ENCODE results near the gene NUMBL.
"Not testable (repeated sequence)": the region's sequence is repeated elsewhere in the genome, so short reads cannot be mapped to it uniquely, and the experiment has no call there.

NUMBL gene

DNA sequence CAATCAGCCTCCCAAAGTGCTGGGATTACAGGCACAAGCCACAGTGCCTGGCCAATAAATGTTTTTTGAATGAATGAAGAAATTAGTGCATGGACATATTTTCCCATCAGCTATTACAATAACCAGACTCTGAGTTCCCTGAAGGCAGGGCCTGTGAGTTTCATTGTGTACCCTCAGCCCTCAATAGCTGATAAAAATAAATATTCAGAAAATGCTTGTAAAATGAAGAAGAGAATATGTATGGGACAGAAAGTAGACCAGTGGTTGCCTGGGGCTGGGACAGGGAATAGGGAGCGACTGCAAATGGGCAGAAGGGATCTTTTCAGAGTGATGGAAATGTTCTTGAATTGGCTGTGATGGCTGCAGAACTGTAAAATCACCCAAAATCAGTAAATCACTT, 28.8 kb downstream of the NUMBL start:
- peaks cover 5% of the 10 kb centered on the region for H3K4me1 ChIP-seq (ENCODE audit: insufficient read depth, low read length)
- no peaks in the 10 kb centered on the region for H3K36me3 ChIP-seq (ENCODE audit: insufficient read depth, low read length)
- H3K9me3 ChIP-seq (ENCODE audit: low read length) = no peaks in the 10 kb centered on the region
- no peak overlapping the region for H3K4me3 ChIP-seq (ENCODE audit: low read length)
- H3K27me3 ChIP-seq (ENCODE audit: insufficient read depth, low read length) = no peaks in the 10 kb centered on the region
- no peak overlapping the region for H2AFZ ChIP-seq (ENCODE audit: low read depth, low read length)

DNA sequence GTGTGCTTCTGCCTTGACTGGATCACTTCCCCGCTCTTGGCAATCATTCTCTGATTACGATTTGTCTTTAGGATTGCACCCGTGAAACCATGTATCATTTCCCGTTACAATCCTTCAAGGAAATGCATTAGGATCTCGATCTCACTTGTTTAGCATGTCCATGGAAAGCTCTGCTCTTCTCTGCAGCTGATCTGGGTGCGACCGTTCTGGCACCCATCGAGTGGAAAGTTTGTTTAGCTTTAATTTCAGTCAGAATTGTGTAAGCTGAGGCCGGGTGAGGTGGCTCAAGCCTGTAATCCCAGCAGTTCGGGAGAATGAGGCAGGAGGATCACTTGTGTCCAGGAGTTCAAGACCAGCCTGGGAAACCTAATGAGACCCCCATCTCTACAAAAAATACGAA, 30.9 kb downstream of the NUMBL start:
- Histone ChIP-seq H3K27me3 (ENCODE audit: insufficient read depth, low read length) (no peaks in the 10 kb centered on the region), H3K4me3 (ENCODE audit: low read length) (no peak overlapping the region), H2AFZ (ENCODE audit: low read depth, low read length) (no peak overlapping the region), H3K36me3 (ENCODE audit: insufficient read depth, low read length) (no peaks in the 10 kb centered on the region), H3K9me3 (ENCODE audit: low read length) (no peaks in the 10 kb centered on the region), H3K4me1 (ENCODE audit: insufficient read depth, low read length) (peaks cover 5% of the 10 kb centered on the region)

DNA sequence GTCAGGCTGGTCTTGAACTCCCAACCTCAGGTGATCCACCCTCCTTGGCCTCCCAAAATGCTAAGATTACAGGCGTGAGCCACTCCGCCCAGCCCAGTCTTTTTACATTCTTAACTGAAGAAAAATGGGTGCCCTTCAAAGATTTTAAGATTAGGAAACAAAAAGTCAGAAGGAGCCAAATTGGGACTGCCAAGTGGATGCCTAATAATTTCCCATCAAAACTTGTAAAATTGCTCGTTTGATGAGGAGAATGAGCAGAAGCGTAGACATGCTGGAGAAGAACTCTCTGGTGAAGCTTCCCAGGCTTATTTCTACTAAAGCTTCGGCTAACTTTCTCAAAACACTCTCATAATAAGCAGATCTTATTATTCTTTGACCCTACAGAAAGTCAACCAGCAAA, 31.3 kb downstream of the NUMBL start:
- no peaks in the 10 kb centered on the region for H3K27me3 ChIP-seq (ENCODE audit: insufficient read depth, low read length)
- H3K36me3 ChIP-seq (ENCODE audit: insufficient read depth, low read length) = no peaks in the 10 kb centered on the region
- H3K4me1 ChIP-seq (ENCODE audit: insufficient read depth, low read length) = peaks cover 5% of the 10 kb centered on the region
- no peak overlapping the region for H2AFZ ChIP-seq (ENCODE audit: low read depth, low read length)
- no peaks in the 10 kb centered on the region for H3K9me3 ChIP-seq (ENCODE audit: low read length)
- no peak overlapping the region for H3K4me3 ChIP-seq (ENCODE audit: low read length)

DNA sequence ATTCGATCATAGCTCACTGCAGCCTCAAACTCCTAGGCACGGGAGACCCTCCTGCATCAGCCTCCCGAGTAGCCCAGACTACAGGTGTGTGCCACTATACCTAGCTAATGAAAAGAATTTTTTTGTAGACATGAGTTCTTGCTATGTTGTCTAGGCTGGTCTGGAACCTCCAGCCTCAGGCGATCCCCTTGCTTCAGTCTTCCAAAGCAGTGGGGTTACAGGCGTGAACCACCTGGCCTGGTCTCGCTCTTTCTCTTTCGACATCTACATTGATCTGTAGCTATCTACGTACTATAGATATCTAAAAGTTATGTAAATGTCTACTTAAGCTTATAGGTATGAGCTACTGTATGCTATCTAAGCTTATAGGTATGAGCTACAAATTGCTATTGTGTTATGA, 32.4 kb downstream of the NUMBL start:
- Histone ChIP-seq H2AFZ (ENCODE audit: low read depth, low read length) (no peak overlapping the region), H3K27me3 (ENCODE audit: insufficient read depth, low read length) (no peaks in the 10 kb centered on the region), H3K9me3 (ENCODE audit: low read length) (no peaks in the 10 kb centered on the region), H3K4me1 (ENCODE audit: insufficient read depth, low read length) (no peaks in the 10 kb centered on the region), H3K4me3 (ENCODE audit: low read length) (no peak overlapping the region), H3K36me3 (ENCODE audit: insufficient read depth, low read length) (no peaks in the 10 kb centered on the region)

DNA sequence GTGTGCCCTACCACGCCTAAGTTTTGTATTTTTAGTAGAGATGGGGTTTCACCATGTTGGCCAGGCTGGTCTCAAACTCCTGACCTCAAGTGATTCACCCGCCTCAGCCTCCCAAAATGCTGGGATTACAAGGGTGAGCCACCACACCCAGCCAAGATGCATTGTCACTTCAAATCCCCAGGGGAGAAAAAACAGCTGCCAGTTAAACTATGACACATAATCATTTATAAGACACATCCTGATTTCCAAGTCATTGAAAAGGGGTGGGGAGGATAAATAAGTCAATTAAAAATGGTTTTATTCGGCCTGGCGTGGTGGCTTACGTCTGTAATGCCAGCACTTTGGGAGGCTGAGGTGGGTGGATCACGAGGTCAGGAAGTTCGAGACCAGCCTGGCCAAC, 34.8 kb downstream of the NUMBL start:
- not testable (repeated sequence) for H3K27me3 ChIP-seq (ENCODE audit: insufficient read depth, low read length); H3K4me3 ChIP-seq (ENCODE audit: low read length); H2AFZ ChIP-seq (ENCODE audit: low read depth, low read length)

DNA sequence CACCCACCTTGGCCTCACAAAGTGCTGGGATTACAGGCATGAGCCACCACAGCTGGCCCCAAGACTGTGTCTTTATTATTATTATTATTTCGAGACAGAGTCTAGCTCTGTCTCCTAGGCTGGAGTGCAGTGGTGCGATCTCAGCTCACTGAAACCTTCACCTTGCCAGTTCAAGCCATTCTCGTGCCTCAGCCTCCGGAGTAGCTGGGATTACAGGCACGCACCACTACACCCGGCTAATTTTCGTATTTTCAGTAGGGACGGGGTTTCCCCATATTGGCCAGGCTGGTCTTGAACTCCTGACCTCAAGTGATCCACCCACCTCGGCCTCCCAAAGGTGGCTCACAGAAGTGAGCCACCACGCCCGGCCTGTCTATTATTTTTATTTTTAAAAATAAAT, 38.1 kb downstream of the NUMBL start:
- not testable (repeated sequence) for H3K4me3 ChIP-seq (ENCODE audit: low read length); H3K27me3 ChIP-seq (ENCODE audit: insufficient read depth, low read length); H2AFZ ChIP-seq (ENCODE audit: low read depth, low read length); H3K4me1 ChIP-seq (ENCODE audit: insufficient read depth, low read length); H3K9me3 ChIP-seq (ENCODE audit: low read length); H3K36me3 ChIP-seq (ENCODE audit: insufficient read depth, low read length)

More for the DNA sequence above, 34.8 kb downstream of the NUMBL start:
- not testable (repeated sequence) for H3K4me1 ChIP-seq (ENCODE audit: insufficient read depth, low read length); H3K9me3 ChIP-seq (ENCODE audit: low read length); H3K36me3 ChIP-seq (ENCODE audit: insufficient read depth, low read length)

DNA sequence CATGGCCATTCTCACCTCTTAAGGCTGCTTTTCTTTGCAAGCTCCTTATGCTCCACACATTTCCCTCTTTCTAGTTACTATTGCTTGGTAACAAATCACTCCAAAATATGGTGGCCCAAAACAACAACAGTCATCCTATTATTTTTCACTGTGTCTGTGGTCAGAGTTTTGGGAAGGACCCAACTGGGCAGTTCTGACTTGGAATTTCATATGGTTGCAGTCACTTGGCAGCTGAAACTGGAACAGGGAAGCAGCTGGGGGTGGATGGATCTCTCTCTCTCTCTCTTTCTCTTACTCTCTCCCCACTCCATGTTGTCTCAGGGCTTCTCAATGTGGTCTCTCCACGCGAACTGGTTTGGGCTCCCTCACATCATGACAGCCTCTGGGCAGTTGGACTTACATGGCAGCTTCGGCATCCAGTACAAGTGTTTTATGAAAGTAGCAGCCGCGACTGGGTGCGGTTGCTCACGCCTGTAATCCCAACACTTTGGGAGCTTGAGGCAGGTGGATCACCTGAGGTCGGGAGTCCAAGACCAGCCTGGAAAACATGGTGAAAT, 39.6 kb downstream of the NUMBL start:
- Histone ChIP-seq H3K9me3 (ENCODE audit: low read length) (no peaks in the 10 kb centered on the region), H3K4me1 (ENCODE audit: insufficient read depth, low read length) (peaks cover 3% of the 10 kb centered on the region)

DNA sequence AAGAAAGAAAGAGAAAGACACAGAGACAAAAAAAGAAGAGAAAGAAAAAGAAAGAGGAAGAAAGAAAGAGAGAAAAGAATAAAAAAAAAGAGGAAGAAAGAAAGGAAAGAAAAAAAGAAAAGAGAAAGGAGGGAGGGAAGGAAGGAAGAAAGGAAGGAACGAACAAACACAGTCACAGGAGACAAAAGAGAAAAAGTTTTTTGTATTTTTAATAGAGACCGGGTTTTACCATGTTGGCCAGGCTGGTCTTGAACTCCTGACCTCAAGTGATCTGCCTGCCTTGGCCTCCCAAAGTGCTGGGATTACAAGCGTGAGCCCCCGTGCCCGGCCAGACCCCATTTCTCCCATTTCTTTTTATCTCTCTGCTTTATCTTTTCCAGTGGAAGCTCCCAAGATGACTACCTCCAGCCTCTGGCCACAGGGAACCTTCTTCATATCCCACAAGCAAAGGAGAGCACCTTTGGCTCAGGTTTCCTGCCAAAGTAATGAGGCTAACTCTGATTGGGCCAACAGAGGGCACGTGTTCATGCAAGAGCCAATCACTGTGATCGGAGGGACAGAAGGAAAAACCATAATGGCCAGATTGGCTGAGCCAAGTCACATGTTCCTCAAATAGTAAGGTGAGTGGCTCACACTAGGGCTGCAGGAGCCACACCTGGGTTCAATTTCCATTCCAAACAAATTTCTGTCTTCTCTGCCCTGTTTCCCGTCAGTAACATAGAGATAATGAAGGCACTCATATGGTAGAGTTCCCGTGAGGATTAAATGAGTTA, 40.4 kb downstream of the NUMBL start:
- H3K36me3 ChIP-seq (ENCODE audit: insufficient read depth, low read length); H3K9me3 ChIP-seq (ENCODE audit: low read length); H3K4me3 ChIP-seq (ENCODE audit: low read length); H2AFZ ChIP-seq (ENCODE audit: low read depth, low read length); H3K4me1 ChIP-seq (ENCODE audit: insufficient read depth, low read length); H3K27me3 ChIP-seq (ENCODE audit: insufficient read depth, low read length): not testable (repeated sequence)

More for the DNA sequence above, 39.6 kb downstream of the NUMBL start:
- H3K27me3 ChIP-seq (ENCODE audit: insufficient read depth, low read length) = no peaks in the 10 kb centered on the region
- H3K4me3 ChIP-seq (ENCODE audit: low read length) = no peak overlapping the region
- no peaks in the 10 kb centered on the region for H3K36me3 ChIP-seq (ENCODE audit: insufficient read depth, low read length)
- no peak overlapping the region for H2AFZ ChIP-seq (ENCODE audit: low read depth, low read length)

DNA sequence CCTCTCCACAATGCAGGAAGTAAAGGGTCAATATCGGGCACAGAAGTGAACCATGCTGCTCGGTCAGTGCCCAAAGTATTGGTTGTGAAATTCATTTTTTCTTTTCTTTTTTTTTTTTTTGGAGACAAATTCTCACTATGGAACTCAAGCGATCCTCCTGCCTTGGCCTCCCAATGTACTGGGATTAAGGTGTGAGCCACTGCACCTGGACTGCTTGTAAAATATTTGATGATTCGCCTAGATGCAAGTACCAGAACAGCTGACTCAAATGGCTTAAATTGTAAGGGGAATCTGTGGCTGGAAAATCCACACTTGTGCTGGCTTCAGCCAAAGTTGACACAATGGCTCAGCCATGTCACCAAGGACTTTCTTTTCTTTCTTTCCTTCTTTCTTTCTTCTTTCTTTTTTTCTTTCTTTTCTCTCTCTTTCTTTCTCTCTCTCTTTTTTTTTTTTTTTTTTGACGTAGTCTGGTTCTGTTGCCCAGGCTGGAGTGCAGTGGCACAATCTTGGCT, 43.7 kb downstream of the NUMBL start:
- Histone ChIP-seq H2AFZ (ENCODE audit: low read depth, low read length) (no peak overlapping the region), H3K4me3 (ENCODE audit: low read length) (no peak overlapping the region), H3K27me3 (ENCODE audit: insufficient read depth, low read length) (no peaks in the 10 kb centered on the region)

DNA sequence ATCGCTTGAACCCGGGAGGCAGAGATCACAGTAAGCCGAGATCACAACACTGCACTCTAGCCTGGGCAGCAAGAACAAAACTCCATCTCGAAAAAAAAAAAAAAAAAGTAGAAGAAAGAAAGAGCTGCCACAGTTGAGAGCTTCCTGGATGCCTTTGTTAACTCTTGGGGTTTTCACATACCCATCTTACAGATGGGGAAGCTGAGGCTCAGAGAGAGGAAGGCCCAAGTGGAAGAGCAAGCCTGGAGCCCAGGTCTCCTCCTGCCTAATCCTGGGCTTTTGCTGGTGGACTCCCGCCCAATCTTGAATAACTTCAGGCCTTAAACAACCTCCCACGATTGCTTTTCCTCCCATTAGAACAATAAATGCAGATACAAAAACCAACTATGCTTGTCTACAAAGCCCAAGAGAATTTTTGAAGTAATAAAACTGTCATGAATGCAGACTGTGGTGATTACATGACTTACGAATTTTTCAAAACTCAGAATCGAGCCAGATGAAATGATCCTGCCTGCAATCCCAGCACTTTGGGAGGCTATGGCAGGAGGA, 47.6 kb downstream of the NUMBL start:
- Histone ChIP-seq H2AFZ (ENCODE audit: low read depth, low read length) (no peak overlapping the region), H3K9me3 (ENCODE audit: low read length) (no peaks in the 10 kb centered on the region), H3K27me3 (ENCODE audit: insufficient read depth, low read length) (no peaks in the 10 kb centered on the region), H3K4me1 (ENCODE audit: insufficient read depth, low read length) (peaks cover 7% of the 10 kb centered on the region), H3K36me3 (ENCODE audit: insufficient read depth, low read length) (no peaks in the 10 kb centered on the region), H3K4me3 (ENCODE audit: low read length) (no peak overlapping the region)

More for the DNA sequence above, 43.7 kb downstream of the NUMBL start:
- no peaks in the 10 kb centered on the region for H3K9me3 ChIP-seq (ENCODE audit: low read length)
- peaks cover 5% of the 10 kb centered on the region for H3K4me1 ChIP-seq (ENCODE audit: insufficient read depth, low read length)
- H3K36me3 ChIP-seq (ENCODE audit: insufficient read depth, low read length) = no peaks in the 10 kb centered on the region

DNA sequence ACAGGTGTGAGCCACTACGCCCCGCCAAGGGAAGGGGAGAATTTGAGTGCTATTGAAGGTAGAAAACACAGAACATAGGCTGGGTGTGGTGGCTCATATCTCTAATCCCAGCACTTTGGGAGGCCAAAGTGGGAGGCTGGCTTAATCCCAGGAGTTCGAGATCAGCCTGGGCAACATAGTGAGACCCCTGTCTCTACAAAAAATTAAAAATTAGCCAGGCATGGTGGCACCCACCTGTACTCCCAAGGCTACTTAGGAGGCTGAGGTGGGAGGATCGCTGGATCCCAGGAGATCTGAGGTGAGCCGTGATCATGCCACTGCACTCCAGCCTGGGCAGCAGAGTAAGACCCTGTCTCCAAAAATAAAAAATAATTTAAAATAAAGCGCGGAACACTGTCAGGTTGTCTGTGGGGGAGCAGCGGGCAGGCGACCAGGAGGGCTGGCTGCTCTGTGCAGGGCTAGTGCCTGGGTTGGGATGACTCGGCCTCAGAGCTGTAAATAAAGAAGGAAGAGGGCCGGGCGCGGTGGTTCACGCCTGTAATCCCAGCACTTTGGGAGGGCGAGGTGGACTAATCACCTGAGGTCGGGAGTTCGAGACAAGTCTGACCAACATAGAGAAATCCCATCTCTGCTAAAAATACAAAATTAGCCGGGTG, 48.3 kb downstream of the NUMBL start:
- no peak overlapping the region for H2AFZ ChIP-seq (ENCODE audit: low read depth, low read length)
- no peaks in the 10 kb centered on the region for H3K36me3 ChIP-seq (ENCODE audit: insufficient read depth, low read length)
- H3K4me1 ChIP-seq (ENCODE audit: insufficient read depth, low read length) = peaks cover 7% of the 10 kb centered on the region
- H3K9me3 ChIP-seq (ENCODE audit: low read length) = no peaks in the 10 kb centered on the region
- H3K27me3 ChIP-seq (ENCODE audit: insufficient read depth, low read length) = no peaks in the 10 kb centered on the region
- no peak overlapping the region for H3K4me3 ChIP-seq (ENCODE audit: low read length)

DNA sequence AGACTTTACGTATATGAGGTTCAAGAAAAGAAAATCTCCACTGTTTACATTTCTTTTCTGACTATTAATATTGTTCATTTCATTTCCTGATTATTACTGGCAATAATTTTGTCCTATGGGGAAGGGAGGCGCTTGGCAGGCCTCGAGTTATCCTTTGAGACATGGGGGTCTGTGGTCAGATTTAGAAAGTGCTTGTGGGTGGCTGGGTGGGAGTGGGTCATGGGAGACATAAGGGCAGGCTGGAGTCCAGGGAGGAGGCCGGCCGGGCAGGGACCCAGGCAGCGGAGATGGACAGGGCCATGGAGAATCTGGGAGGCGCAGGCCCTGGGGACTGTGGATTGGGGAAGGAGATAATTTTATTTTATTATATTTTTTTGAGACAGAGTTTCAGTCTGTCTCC, 49.2 kb downstream of the NUMBL start:
- Histone ChIP-seq H3K4me3 (ENCODE audit: low read length) (no peak overlapping the region), H2AFZ (ENCODE audit: low read depth, low read length) (no peak overlapping the region), H3K27me3 (ENCODE audit: insufficient read depth, low read length) (no peaks in the 10 kb centered on the region), H3K4me1 (ENCODE audit: insufficient read depth, low read length) (peaks cover 7% of the 10 kb centered on the region), H3K36me3 (ENCODE audit: insufficient read depth, low read length) (no peaks in the 10 kb centered on the region), H3K9me3 (ENCODE audit: low read length) (no peaks in the 10 kb centered on the region)

DNA sequence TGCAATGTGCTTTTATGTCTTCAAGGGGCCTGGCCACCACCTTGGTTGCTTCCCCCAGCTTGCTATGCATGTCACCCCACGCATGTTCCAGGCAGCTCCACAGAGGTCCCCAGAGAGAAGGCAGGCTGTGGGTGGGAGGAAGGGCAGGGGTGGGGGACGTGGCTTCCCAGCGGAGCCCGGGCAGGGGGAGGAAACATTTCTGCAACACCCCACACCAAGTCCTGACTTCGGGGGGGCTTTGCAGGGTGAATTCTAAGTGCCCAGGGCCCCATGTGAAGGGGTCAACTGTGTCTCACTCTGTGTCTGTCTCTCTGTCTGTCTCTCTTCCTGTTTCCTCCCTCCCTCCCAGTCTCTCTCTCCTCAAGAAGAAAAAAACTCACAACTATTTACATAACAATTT, 49.7 kb downstream of the NUMBL start:
- Histone ChIP-seq H3K36me3 (ENCODE audit: insufficient read depth, low read length) (no peaks in the 10 kb centered on the region), H3K27me3 (ENCODE audit: insufficient read depth, low read length) (no peaks in the 10 kb centered on the region), H3K9me3 (ENCODE audit: low read length) (no peaks in the 10 kb centered on the region), H3K4me1 (ENCODE audit: insufficient read depth, low read length) (peaks cover 3% of the 10 kb centered on the region), H3K4me3 (ENCODE audit: low read length) (no peak overlapping the region), H2AFZ (ENCODE audit: low read depth, low read length) (no peak overlapping the region)
